Measurements from ENCODE around the gene ACAD9.
A peak's percentile ranks its signal among the peaks of the same experiment; 100 is the strongest.
"Not testable (repeated sequence)": the region's sequence is repeated elsewhere in the genome, so short reads cannot be mapped to it uniquely, and the experiment has no call there.

ACAD9 gene

GRCh38 chr3:128914966-128915645 is 35.7 kb downstream of the ACAD9 start:
- TF ChIP-seq JUND (IDR thresholded peaks at IDR 0.05; ENCODE audit: low read depth): no peak
- DNase-seq (ENCODE audit: low read depth in 1 of 2, low spot score in 1 of 2): no peak
- in situ Hi-C loops (cut with HindIII; ENCODE audit: low pct_unique_long_range_greater_than_20kb, low sequenced_read_pairs): no loop called here

GRCh38 chr3:128917291-128917690 is 37.9 kb downstream of the ACAD9 start:
- peak in 1 of 2 experiments; percentile 15 for DNase-seq (ENCODE audit: low read depth in 1 of 2, low spot score in 1 of 2)

GRCh38 chr3:128919988-128920387 is 40.6 kb downstream of the ACAD9 start:
- no peak for TF ChIP-seq JUND (IDR thresholded peaks at IDR 0.05; ENCODE audit: low read depth)
- in situ Hi-C loops (cut with HindIII; ENCODE audit: low pct_unique_long_range_greater_than_20kb, low sequenced_read_pairs): no loop called here
- no peak for DNase-seq (ENCODE audit: low read depth in 1 of 2, low spot score in 1 of 2)

More at GRCh38 chr3:128917291-128917690, 37.9 kb downstream of the ACAD9 start:
- TF ChIP-seq JUND (IDR thresholded peaks at IDR 0.05; ENCODE audit: low read depth): no peak
- in situ Hi-C loops (cut with HindIII; ENCODE audit: low pct_unique_long_range_greater_than_20kb, low sequenced_read_pairs): no loop called here

GRCh38 chr3:128922804-128923459 is 43.5 kb downstream of the ACAD9 start:
- TF ChIP-seq JUND (IDR thresholded peaks at IDR 0.05; ENCODE audit: low read depth): no peak
- DNase-seq (ENCODE audit: low read depth in 1 of 2, low spot score in 1 of 2): no peak
- in situ Hi-C loops (cut with HindIII; ENCODE audit: low pct_unique_long_range_greater_than_20kb, low sequenced_read_pairs): no loop called here

- in situ Hi-C loops (cut with HindIII; ENCODE audit: low pct_unique_long_range_greater_than_20kb, low sequenced_read_pairs): no loop called here
- no peak for TF ChIP-seq JUND (IDR thresholded peaks at IDR 0.05; ENCODE audit: low read depth)
- no peak for DNase-seq (ENCODE audit: low read depth in 1 of 2, low spot score in 1 of 2)
Measured at GRCh38 chr3:128923576-128923975, 44.2 kb downstream of the ACAD9 start.

GRCh38 chr3:128923986-128924385 is 44.6 kb downstream of the ACAD9 start:
- in situ Hi-C loops (cut with HindIII; ENCODE audit: low pct_unique_long_range_greater_than_20kb, low sequenced_read_pairs); DNase-seq (ENCODE audit: low read depth in 1 of 2, low spot score in 1 of 2): not testable (repeated sequence)

GRCh38 chr3:128929364-128929763 is 49.9 kb downstream of the ACAD9 start:
- in situ Hi-C loops (cut with HindIII; ENCODE audit: low pct_unique_long_range_greater_than_20kb, low sequenced_read_pairs): no loop called here
- no peak for TF ChIP-seq JUND (IDR thresholded peaks at IDR 0.05; ENCODE audit: low read depth)

GRCh38 chr3:128931046-128931445 is 51.6 kb downstream of the ACAD9 start:
- no peak for DNase-seq (ENCODE audit: low read depth in 1 of 2, low spot score in 1 of 2)
- in situ Hi-C loops (cut with HindIII; ENCODE audit: low pct_unique_long_range_greater_than_20kb, low sequenced_read_pairs): no loop called here
- TF ChIP-seq JUND (IDR thresholded peaks at IDR 0.05; ENCODE audit: low read depth): no peak

More at GRCh38 chr3:128929364-128929763, 49.9 kb downstream of the ACAD9 start:
- no peak for DNase-seq (ENCODE audit: low read depth in 1 of 2, low spot score in 1 of 2)

GRCh38 chr3:128932516-128933212 is 53.2 kb downstream of the ACAD9 start:
- TF ChIP-seq JUND (IDR thresholded peaks at IDR 0.05; ENCODE audit: low read depth): no peak
- in situ Hi-C loops (cut with HindIII; ENCODE audit: low pct_unique_long_range_greater_than_20kb, low sequenced_read_pairs): no loop called here
- no peak for DNase-seq (ENCODE audit: low read depth in 1 of 2, low spot score in 1 of 2)

- TF ChIP-seq JUND (IDR thresholded peaks at IDR 0.05; ENCODE audit: low read depth): no peak
Measured at GRCh38 chr3:128933213-128933921, 53.9 kb downstream of the ACAD9 start.

GRCh38 chr3:128933922-128934253 is 54.5 kb downstream of the ACAD9 start:
- in situ Hi-C loops (cut with HindIII; ENCODE audit: low pct_unique_long_range_greater_than_20kb, low sequenced_read_pairs): no loop called here
- TF ChIP-seq JUND (IDR thresholded peaks at IDR 0.05; ENCODE audit: low read depth): no peak
- no peak for DNase-seq (ENCODE audit: low read depth in 1 of 2, low spot score in 1 of 2)

More at GRCh38 chr3:128933213-128933921, 53.9 kb downstream of the ACAD9 start:
- in situ Hi-C loops (cut with HindIII; ENCODE audit: low pct_unique_long_range_greater_than_20kb, low sequenced_read_pairs): no loop called here
- no peak for DNase-seq (ENCODE audit: low read depth in 1 of 2, low spot score in 1 of 2)

GRCh38 chr3:128935922-128936321 is 56.5 kb downstream of the ACAD9 start:
- no peak for TF ChIP-seq JUND (IDR thresholded peaks at IDR 0.05; ENCODE audit: low read depth)
- in situ Hi-C loops (cut with HindIII; ENCODE audit: low pct_unique_long_range_greater_than_20kb, low sequenced_read_pairs): no loop called here
- no peak for DNase-seq (ENCODE audit: low read depth in 1 of 2, low spot score in 1 of 2)

All from T47D (cell line).